Tibial nerve (tissue), 4 donors: ENCODE data around the gene ZNF438. TPM values are rescaled to one million over a fixed set of nuclear protein-coding genes. Genes with fewer than 3 reads are reported as not detected.
"Not testable (repeated sequence)": the region's sequence is repeated elsewhere in the genome, so short reads cannot be mapped to it uniquely, and the experiment has no call there.

Experiments used
- DNase-seq, 2 donors: peaks; one replicate each; pipeline ENCODE4 v3.0.0-alpha.2; 2019; ENCODE audit warnings: low spot score in 2 of 2
- H3K27ac ChIP-seq, 4 donors: fragments of 200-600 bp; sonication (generic) in 3 of 4; one replicate each; pipeline ENCODE4 v1.5.1; 2017 to 2019; ENCODE audit warnings: mild to moderate bottlenecking in 1 of 4
- H3K27me3 ChIP-seq, 2 donors: fragments of 200-600 bp; sonication (generic) in 1 of 2; one replicate each; pipeline versions ENCODE4 v1.5.1 to v1.6.0; 2017 to 2019
- H3K36me3 ChIP-seq, 3 donors: fragments of 200-600 bp; sonication (generic); one replicate each; pipeline ENCODE4 v1.5.1; 2018 to 2019
- H3K4me1 ChIP-seq, 4 donors: fragments of 200-600 bp; sonication (generic) in 3 of 4; one replicate each; pipeline ENCODE4 v1.5.1; 2017 to 2019
- H3K4me3 ChIP-seq, 4 donors: fragments of 200-600 bp; sonication (generic) in 3 of 4; one replicate each; pipeline ENCODE4 v1.5.1; 2017 to 2019; ENCODE audit warnings: mild to moderate bottlenecking in 1 of 4, moderate library complexity in 1 of 4
- H3K9me3 ChIP-seq, 4 donors: fragments of 200-600 bp; sonication (generic) in 3 of 4; one replicate each; pipeline ENCODE4 v1.5.1; 2017 to 2019
- CTCF ChIP-seq, 5 experiments: fragments of 200-600 bp in 3 of 5; fragments of 450-650 bp in 2 of 5; sonication (generic) in 3 of 5; IDR thresholded peaks; one replicate each; pipeline ENCODE4 v1.5.1; 2016 to 2019; ENCODE audit warnings: antibody characterized with exemption in 5 of 5, mild to moderate bottlenecking in 3 of 5, moderate library complexity in 2 of 5
- EP300 ChIP-seq, 2 donors: sonication (generic); formaldehyde crosslinking; IDR thresholded peaks; one replicate each; pipeline ENCODE4 v1.6.1; 2017; ENCODE audit warnings: antibody characterized with exemption in 2 of 2, mild to moderate bottlenecking in 1 of 2
- POLR2A ChIP-seq, 2 donors: fragments of 450-650 bp; IDR thresholded peaks; one replicate each; pipeline ENCODE4 v1.6.1; 2017; ENCODE audit warnings: antibody characterized with exemption in 2 of 2, mild to moderate bottlenecking in 2 of 2, moderate library complexity in 2 of 2
- WGBS, 2 donors: methylation state at CpG; one replicate each; pipeline ENCODE4 v1.1.5; 2018; 5-methylcytosine and 5-hydroxymethylcytosine counted together
- total RNA-seq, 4 donors: library from RNA; depleted of rRNA; stranded (reverse); fragments of >200 nt; gene quantifications; one replicate each; pipeline ENCODE4 v1.1.0, GENCODE V29; 2016

The ZNF438 gene
- total RNA-seq, 4 donors from 2014 or later: 10.8 to 26.5 (median 19.7) TPM

GRCh38 chr10:31030800-31031199, 865 bp downstream of the ZNF438 start:
- Histone ChIP-seq H3K4me1 (peaks cover 3 to 52% (median 17%) of the 10 kb centered on the region in 4 donors), H3K27me3 (no peaks in the 10 kb centered on the region), H3K9me3 (no peaks in the 10 kb centered on the region), H3K36me3 (no peaks in the 10 kb centered on the region), H3K4me3 (peak overlapping the region; percentile 56 to 78 (median 71)), H3K27ac (peak overlapping the region; percentile 98 to 100 (median 99))
- WGBS, 2 donors: 53 to 55% methylated on average over 8 of the region's 8 CpGs
- no peak for TF ChIP-seq EP300 (IDR thresholded peaks at IDR 0.05)
- DNase-seq: no peak

- Histone ChIP-seq H3K9me3 (no peaks in the 10 kb centered on the region), H3K36me3 (no peaks in the 10 kb centered on the region), H3K4me1 (peaks cover 3 to 57% (median 17%) of the 10 kb centered on the region in 4 donors), H3K4me3 (peak overlapping the region in 2 of 4 donors; percentile 66 to 78), H3K27me3 (no peaks in the 10 kb centered on the region), H3K27ac (peak overlapping the region in 3 of 4 donors; percentile 98 to 100 (median 100))
- no peak for DNase-seq
- 67 to 68% methylated on average over 8 of the region's 8 CpGs for WGBS, 2 donors
- TF ChIP-seq EP300 (IDR thresholded peaks at IDR 0.05) (no peak), POLR2A (IDR thresholded peaks at IDR 0.05) (no peak)
Observed at GRCh38 chr10:31030260-31030659, 1.4 kb downstream of the ZNF438 start.

- Histone ChIP-seq H3K36me3 (no peaks in the 10 kb centered on the region), H3K4me3 (no peak overlapping the region), H3K4me1 (peaks cover 3 to 49% (median 17%) of the 10 kb centered on the region in 4 donors), H3K9me3 (no peaks in the 10 kb centered on the region), H3K27ac (peak overlapping the region in 1 of 4 donors; percentile 98), H3K27me3 (no peaks in the 10 kb centered on the region)
- 71 to 72% methylated on average over 2 of the region's 2 CpGs for WGBS, 2 donors
- TF ChIP-seq CTCF (IDR thresholded peaks at IDR 0.05): no peak
- no peak for TF ChIP-seq POLR2A (IDR thresholded peaks at IDR 0.05)
- peak in 1 of 2 donors; percentile 80 for TF ChIP-seq EP300 (IDR thresholded peaks at IDR 0.05)
- DNase-seq: peak in 1 of 2 donors; percentile 45
Observed at GRCh38 chr10:31028081-31028480, 3.6 kb downstream of the ZNF438 start.

- H3K4me3 ChIP-seq, DNase-seq, H3K27me3 ChIP-seq, H3K36me3 ChIP-seq, H3K27ac ChIP-seq, H3K9me3 ChIP-seq: not testable (repeated sequence)
- 93 to 100% methylated on average over 1 of the region's 1 CpG for WGBS, 2 donors
- H3K4me1 ChIP-seq: peaks cover 3 to 45% (median 17%) of the 10 kb centered on the region in 4 donors
Observed at GRCh38 chr10:31026279-31026678, 5.4 kb downstream of the ZNF438 start.

GRCh38 chr10:31025142-31025541, 6.5 kb downstream of the ZNF438 start:
- Histone ChIP-seq H3K36me3 (no peaks in the 10 kb centered on the region), H3K4me3 (no peak overlapping the region), H3K9me3 (no peaks in the 10 kb centered on the region), H3K4me1 (peaks cover 3 to 42% (median 9%) of the 10 kb centered on the region in 4 donors), H3K27me3 (no peaks in the 10 kb centered on the region), H3K27ac (peak overlapping the region in 2 of 4 donors; percentile 13 to 39)
- no peak for DNase-seq
- TF ChIP-seq EP300 (IDR thresholded peaks at IDR 0.05) (peak in 1 of 2 donors; percentile 26), CTCF (IDR thresholded peaks at IDR 0.05) (no peak)

GRCh38 chr10:31023558-31023957, 8.1 kb downstream of the ZNF438 start:
- no peaks in the 10 kb centered on the region for H3K36me3 ChIP-seq
- WGBS, 2 donors: 85 to 90% methylated on average over 5 of the region's 5 CpGs
- H3K4me3 ChIP-seq: no peak overlapping the region
- H3K27me3 ChIP-seq: no peaks in the 10 kb centered on the region
- peak overlapping the region in 1 of 4 donors; percentile 3 for H3K27ac ChIP-seq
- peaks cover 0 to 42% (median 5%) of the 10 kb centered on the region in 4 donors for H3K4me1 ChIP-seq
- no peak for TF ChIP-seq CTCF (IDR thresholded peaks at IDR 0.05)
- no peak for TF ChIP-seq EP300 (IDR thresholded peaks at IDR 0.05)
- no peak for TF ChIP-seq POLR2A (IDR thresholded peaks at IDR 0.05)
- no peak for DNase-seq
- H3K9me3 ChIP-seq: no peaks in the 10 kb centered on the region

GRCh38 chr10:31020209-31020608, 11.5 kb downstream of the ZNF438 start:
- Histone ChIP-seq H3K4me3 (no peak overlapping the region), H3K27me3 (no peaks in the 10 kb centered on the region), H3K27ac (peak overlapping the region in 2 of 4 donors; percentile 37 to 51), H3K36me3 (no peaks in the 10 kb centered on the region), H3K9me3 (no peaks in the 10 kb centered on the region), H3K4me1 (peaks cover 0 to 41% (median 3%) of the 10 kb centered on the region in 4 donors)
- 62 to 64% methylated on average over 5 of the region's 5 CpGs for WGBS, 2 donors
- TF ChIP-seq EP300 (IDR thresholded peaks at IDR 0.05): no peak
- TF ChIP-seq POLR2A (IDR thresholded peaks at IDR 0.05): no peak
- TF ChIP-seq CTCF (IDR thresholded peaks at IDR 0.05): no peak
- DNase-seq: no peak
